ENCODE results near the gene SLC51A.

DNA sequence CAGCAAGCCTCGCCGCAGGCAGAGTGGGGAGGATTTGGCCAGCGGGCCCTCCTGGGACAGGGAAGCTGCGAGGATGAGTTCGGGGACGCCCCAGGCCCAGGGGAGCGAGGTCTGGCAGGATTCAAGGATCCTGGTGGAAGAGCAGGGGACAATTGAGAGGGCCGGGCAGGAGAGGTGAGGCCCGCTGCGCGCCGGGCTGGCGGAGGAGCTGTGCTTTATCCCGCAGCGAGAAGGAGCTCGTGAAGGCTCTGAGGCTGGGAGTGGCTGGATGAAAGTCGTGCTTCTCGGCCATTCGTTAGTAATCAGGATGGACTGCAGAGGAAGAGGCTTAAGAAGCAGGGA lies 3.6 kb downstream of the SLC51A start:
- TF ChIP-seq GATA2 (IDR thresholded peaks at IDR 0.05; ENCODE audit: low read depth, low read length) (no peak), GATA3 (IDR thresholded peaks at IDR 0.05; ENCODE audit: low read depth, low read length) (no peak)
